Skeletal muscle tissue (tissue), 4 donors: Measurements from ENCODE around the gene HNRNPA2B1. TPM values are rescaled to one million over a fixed set of nuclear protein-coding genes. Genes with fewer than 3 reads are reported as not detected.
"Not testable (repeated sequence)": the region's sequence is repeated elsewhere in the genome, so short reads cannot be mapped to it uniquely, and the experiment has no call there.

Source experiments
- H3K27ac ChIP-seq: one replicate; pipeline ENCODE4 v1.7.0; 2013; ENCODE audit warnings: mild to moderate bottlenecking, low read depth, low read length, inconsistent platforms
- H3K27me3 ChIP-seq, 3 donors: one replicate each; pipeline ENCODE4 v1.7.0; 2013; ENCODE audit warnings: low read length in 3 of 3; ENCODE audit not compliant: control insufficient read depth in 3 of 3, insufficient read depth in 3 of 3
- H3K36me3 ChIP-seq, 3 donors: one replicate each; pipeline ENCODE4 v1.7.0; 2013; ENCODE audit warnings: low read length in 3 of 3; ENCODE audit not compliant: control insufficient read depth in 3 of 3, insufficient read depth in 3 of 3
- H3K4me1 ChIP-seq, 3 donors: one replicate each; pipeline ENCODE4 v1.7.0; 2013; ENCODE audit warnings: low read length in 3 of 3, mild to moderate bottlenecking in 3 of 3; ENCODE audit not compliant: control insufficient read depth in 3 of 3, insufficient read depth in 3 of 3
- H3K4me3 ChIP-seq, 3 donors: one replicate each; pipeline ENCODE4 v1.7.0; 2013; ENCODE audit warnings: low read length in 3 of 3
- H3K9ac ChIP-seq, 3 donors: one replicate each; pipeline ENCODE4 v1.7.0; 2013; ENCODE audit warnings: low read length in 3 of 3, mild to moderate bottlenecking in 3 of 3, moderate library complexity in 2 of 3, low read depth in 1 of 3
- H3K9me3 ChIP-seq, 3 donors: one replicate each; pipeline ENCODE4 v1.7.0; 2013; ENCODE audit warnings: low read length in 3 of 3; ENCODE audit not compliant: control insufficient read depth in 3 of 3
- total RNA-seq: library from RNA; depleted of rRNA; stranded (reverse); fragments of >200 nt; gene quantifications from one replicate; pipeline ENCODE4 v1.2.3, GENCODE V29; 2014
- donor health status: Osteomylitis.

The HNRNPA2B1 gene
- total RNA-seq, 1 donor from 2014 or later = 99.7 TPM

GRCh38 chr7:26148307-26148700 lies 52.2 kb downstream of the HNRNPA2B1 start:
- H3K4me3 ChIP-seq, H3K36me3 ChIP-seq, H3K27ac ChIP-seq, H3K4me1 ChIP-seq, H3K9me3 ChIP-seq, H3K9ac ChIP-seq: not testable (repeated sequence)
- peaks cover 21 to 25% (median 21%) of the 10 kb centered on the region in 3 donors for H3K27me3 ChIP-seq

DNA sequence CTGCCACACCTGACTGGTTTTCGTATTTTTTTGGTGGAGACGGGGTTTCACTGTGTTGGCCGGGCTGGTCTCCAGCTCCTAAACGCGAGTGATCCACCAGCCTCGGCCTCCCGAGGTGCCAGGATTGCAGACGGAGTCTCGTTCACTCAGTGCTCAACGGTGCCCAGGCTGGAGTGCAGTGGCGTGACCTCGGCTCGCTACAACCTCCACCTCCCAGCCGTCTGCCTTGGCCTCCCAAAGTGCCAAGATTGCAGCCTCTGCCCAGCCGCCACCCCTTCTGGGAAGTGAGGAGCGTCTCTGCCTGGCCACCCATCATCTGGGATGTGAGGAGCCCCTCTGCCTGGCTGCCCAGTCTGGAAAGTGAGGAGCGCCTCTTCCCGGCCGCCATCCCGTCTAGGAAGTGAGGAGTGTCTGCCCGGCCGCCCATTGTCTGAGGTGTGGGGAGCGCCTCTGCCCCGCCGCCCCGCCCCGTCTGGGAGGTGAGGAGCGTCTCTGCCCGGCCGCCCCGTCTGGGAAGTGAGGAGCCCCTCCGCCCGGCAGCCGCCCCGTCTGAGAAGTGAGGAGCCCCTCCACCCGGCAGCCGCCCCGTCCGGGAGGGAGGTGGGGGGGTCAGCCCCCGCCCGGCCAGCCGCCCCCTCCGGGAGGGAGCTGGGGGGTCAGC lies 52.8 kb downstream of the HNRNPA2B1 start:
- not testable (repeated sequence) for H3K9me3 ChIP-seq, H3K4me3 ChIP-seq, H3K9ac ChIP-seq, H3K36me3 ChIP-seq, H3K4me1 ChIP-seq, H3K27ac ChIP-seq
- peaks cover 16 to 20% (median 17%) of the 10 kb centered on the region in 3 donors for H3K27me3 ChIP-seq

DNA sequence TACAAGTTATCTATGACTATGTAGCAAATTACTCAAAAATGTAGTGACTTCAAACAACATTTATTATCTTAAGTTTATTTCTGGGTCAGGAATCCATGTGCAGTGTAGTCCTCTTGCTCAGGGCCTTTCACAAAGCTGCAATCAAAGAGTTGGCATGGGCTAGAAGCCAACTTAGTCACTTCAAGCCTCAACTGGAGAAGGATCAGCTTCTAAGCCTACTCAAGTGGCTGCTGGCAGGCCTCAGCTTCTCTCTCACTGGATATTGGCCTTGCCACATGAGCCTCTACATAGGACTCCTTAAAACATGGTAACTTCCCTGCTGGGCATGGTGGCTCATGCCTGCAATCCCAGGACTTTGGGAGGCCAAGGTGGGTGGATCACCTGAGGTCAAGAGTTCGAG lies 53.5 kb downstream of the HNRNPA2B1 start:
- no peaks in the 10 kb centered on the region for H3K36me3 ChIP-seq

DNA sequence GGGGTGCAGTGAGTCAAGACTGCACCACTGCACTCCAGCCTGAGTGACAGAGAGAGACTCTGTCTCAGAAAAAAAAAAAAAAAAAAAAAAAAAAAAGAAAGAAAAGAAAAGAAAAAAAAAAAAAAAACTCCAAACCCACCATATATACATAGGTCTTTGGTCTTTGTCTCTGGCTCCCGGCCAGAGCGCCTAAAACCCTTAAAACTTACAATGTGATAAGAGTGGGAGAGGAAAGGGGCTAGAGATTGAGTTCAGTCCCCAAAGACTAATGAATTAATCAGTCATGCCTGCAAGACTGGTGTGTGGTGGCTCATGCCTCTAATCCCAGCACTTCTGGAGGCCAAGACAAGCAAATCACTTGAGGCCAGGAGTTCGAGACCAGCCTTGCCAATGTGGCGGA lies 55.3 kb downstream of the HNRNPA2B1 start:
- Histone ChIP-seq H3K9ac (no peak overlapping the region), H3K4me3 (no peak overlapping the region), H3K9me3 (no peaks in the 10 kb centered on the region), H3K4me1 (no peaks in the 10 kb centered on the region), H3K27me3 (peaks cover 0 to 5% (median 0%) of the 10 kb centered on the region in 3 donors), H3K36me3 (no peaks in the 10 kb centered on the region), H3K27ac (no peak overlapping the region)

More for the DNA sequence above, 53.5 kb downstream of the HNRNPA2B1 start:
- Histone ChIP-seq H3K4me1 (no peaks in the 10 kb centered on the region), H3K27me3 (peaks cover 8 to 17% (median 14%) of the 10 kb centered on the region in 3 donors), H3K27ac (no peak overlapping the region), H3K9ac (no peak overlapping the region), H3K9me3 (no peaks in the 10 kb centered on the region), H3K4me3 (no peak overlapping the region)

DNA sequence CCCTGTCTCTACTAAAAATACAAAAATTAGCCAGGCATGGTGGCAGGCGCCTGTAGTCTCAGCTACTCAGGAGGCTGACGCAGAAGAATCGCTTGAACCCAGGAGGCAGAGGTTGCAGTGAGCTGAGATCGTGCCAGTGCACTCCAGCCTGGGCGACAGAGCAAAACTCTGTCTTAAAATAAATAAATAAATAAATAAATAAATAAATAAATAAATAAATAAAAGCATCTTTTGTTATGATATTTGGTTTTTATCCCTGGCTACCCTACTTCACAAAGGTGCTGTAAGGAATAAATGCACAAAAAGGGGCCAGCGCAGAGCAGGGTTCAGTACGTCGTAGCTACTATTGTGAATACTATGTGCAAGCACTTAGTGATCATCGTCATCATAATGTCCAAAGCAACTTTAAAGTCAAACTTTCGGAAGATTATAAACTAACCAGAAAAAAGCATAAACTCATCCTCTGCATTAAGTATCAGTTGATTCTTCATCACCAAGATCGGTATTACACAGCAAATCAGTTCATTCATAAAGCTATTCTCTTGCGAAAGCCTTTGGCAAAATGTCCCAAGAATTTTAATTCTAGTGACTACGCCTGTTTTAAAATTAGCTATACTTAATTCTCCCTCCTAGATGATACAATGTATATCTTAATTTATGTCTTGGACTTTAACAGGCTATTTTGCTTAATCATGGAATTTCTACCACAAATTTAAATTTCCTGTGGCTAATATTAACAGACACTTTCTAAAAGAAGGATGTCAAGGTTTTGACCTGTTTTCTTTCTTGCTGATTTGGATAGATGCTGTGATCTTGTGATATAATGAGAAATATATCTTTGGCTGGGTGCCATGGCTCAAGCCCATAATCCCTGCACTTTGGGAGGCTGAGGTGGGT lies 56.1 kb downstream of the HNRNPA2B1 start:
- no peaks in the 10 kb centered on the region for H3K36me3 ChIP-seq
- H3K9ac ChIP-seq = no peak overlapping the region
- no peaks in the 10 kb centered on the region for H3K9me3 ChIP-seq
- no peak overlapping the region for H3K27ac ChIP-seq
- no peaks in the 10 kb centered on the region for H3K27me3 ChIP-seq
- H3K4me3 ChIP-seq = no peak overlapping the region
- no peaks in the 10 kb centered on the region for H3K4me1 ChIP-seq

DNA sequence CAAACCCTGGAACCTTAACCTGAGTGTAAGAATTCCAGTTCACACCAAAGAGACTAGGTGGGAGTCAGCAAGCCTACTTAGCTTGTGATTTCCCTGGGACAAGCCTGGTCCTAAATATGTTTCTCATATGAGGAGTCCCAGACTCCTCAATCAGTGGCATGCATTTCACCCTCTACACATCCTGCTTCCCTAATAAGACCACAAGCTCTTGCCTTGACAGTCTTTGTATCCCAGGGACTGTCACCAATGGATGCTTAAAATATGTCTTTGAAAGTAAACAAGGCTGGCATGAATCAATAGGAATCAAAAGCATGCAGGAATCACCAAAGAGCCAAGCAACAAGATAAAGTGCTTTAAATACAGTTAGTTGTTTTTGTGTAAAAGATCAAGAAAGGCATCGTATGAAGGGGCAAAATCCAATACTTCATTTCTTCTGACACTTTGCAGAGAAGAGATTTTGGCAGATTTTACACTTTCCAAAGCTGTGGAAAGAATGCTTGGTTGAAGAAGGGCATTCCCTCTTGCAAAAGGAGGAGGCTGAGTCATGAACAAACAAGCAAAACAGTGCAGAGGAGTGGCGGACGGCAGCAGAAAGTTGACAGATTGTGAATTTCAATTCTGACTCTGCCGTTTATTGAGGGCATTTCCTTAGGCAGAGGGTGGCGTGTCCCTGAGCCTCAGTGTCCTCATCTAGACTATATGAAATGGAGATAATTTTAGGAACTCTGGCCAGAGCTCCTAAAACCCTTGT lies 57.1 kb downstream of the HNRNPA2B1 start:
- H3K4me3 ChIP-seq = no peak overlapping the region
- no peak overlapping the region for H3K27ac ChIP-seq
- no peak overlapping the region for H3K9ac ChIP-seq
- no peaks in the 10 kb centered on the region for H3K9me3 ChIP-seq
- H3K27me3 ChIP-seq = no peaks in the 10 kb centered on the region
- no peaks in the 10 kb centered on the region for H3K36me3 ChIP-seq
- no peaks in the 10 kb centered on the region for H3K4me1 ChIP-seq

- Histone ChIP-seq H3K36me3 (no peaks in the 10 kb centered on the region), H3K9me3 (no peaks in the 10 kb centered on the region), H3K4me3 (no peak overlapping the region), H3K27me3 (no peaks in the 10 kb centered on the region), H3K27ac (no peak overlapping the region), H3K9ac (no peak overlapping the region), H3K4me1 (no peaks in the 10 kb centered on the region)
These were observed 59.5 kb downstream of the HNRNPA2B1 start for GRCh38 chr7:26141077-26141476.

GRCh38 chr7:26140380-26140779 lies 60.2 kb downstream of the HNRNPA2B1 start:
- no peaks in the 10 kb centered on the region for H3K36me3 ChIP-seq
- H3K4me1 ChIP-seq = no peaks in the 10 kb centered on the region
- H3K27me3 ChIP-seq = no peaks in the 10 kb centered on the region
- no peak overlapping the region for H3K4me3 ChIP-seq
- H3K27ac ChIP-seq = no peak overlapping the region
- H3K9ac ChIP-seq = no peak overlapping the region
- no peaks in the 10 kb centered on the region for H3K9me3 ChIP-seq
